Rectal smooth muscle tissue (tissue), 1 donor: ENCODE measurements around the gene GALNT5.

Source experiments
- H3K27ac ChIP-seq: one replicate; pipeline ENCODE4 v1.7.0; 2013; ENCODE audit warnings: low read depth, low read length, inconsistent platforms
- H3K27me3 ChIP-seq: one replicate; pipeline ENCODE4 v1.7.0; 2013; ENCODE audit warnings: low read length; ENCODE audit not compliant: control insufficient read depth, insufficient read depth
- H3K36me3 ChIP-seq: one replicate; pipeline ENCODE4 v1.7.0; 2013; ENCODE audit warnings: low read length; ENCODE audit not compliant: control insufficient read depth, insufficient read depth
- H3K4me1 ChIP-seq: one replicate; pipeline ENCODE4 v1.7.0; 2013; ENCODE audit warnings: low read length; ENCODE audit not compliant: control insufficient read depth, insufficient read depth
- H3K4me3 ChIP-seq: one replicate; pipeline ENCODE4 v1.7.0; 2013; ENCODE audit warnings: low read length
- H3K9ac ChIP-seq: one replicate; pipeline ENCODE4 v1.7.0; 2013; ENCODE audit warnings: low read length

The GALNT5 gene

GRCh38 chr2:157304811-157305722, 47.6 kb downstream of the GALNT5 start:
- Histone ChIP-seq H3K4me3 (no peak overlapping the region), H3K9ac (no peak overlapping the region), H3K27ac (no peak overlapping the region), H3K4me1 (no peaks in the 10 kb centered on the region), H3K27me3 (no peaks in the 10 kb centered on the region), H3K36me3 (no peaks in the 10 kb centered on the region)

- Histone ChIP-seq H3K36me3 (no peaks in the 10 kb centered on the region), H3K27ac (no peak overlapping the region), H3K4me3 (no peak overlapping the region), H3K4me1 (no peaks in the 10 kb centered on the region), H3K27me3 (no peaks in the 10 kb centered on the region), H3K9ac (no peak overlapping the region)
Observed at GRCh38 chr2:157305723-157306110, 48.2 kb downstream of the GALNT5 start.

- Histone ChIP-seq H3K9ac (no peak overlapping the region), H3K27ac (no peak overlapping the region), H3K4me1 (no peaks in the 10 kb centered on the region), H3K4me3 (no peak overlapping the region), H3K27me3 (no peaks in the 10 kb centered on the region), H3K36me3 (no peaks in the 10 kb centered on the region)
Observed at GRCh38 chr2:157307021-157307420, 49.5 kb downstream of the GALNT5 start.

- no peaks in the 10 kb centered on the region for H3K4me1 ChIP-seq
- H3K4me3 ChIP-seq, result no peak overlapping the region
- no peaks in the 10 kb centered on the region for H3K27me3 ChIP-seq
- no peak overlapping the region for H3K9ac ChIP-seq
- no peak overlapping the region for H3K27ac ChIP-seq
- H3K36me3 ChIP-seq, result no peaks in the 10 kb centered on the region
Observed at GRCh38 chr2:157309878-157310277, 52.4 kb downstream of the GALNT5 start.

GRCh38 chr2:157311706-157312105, 54.2 kb downstream of the GALNT5 start:
- Histone ChIP-seq H3K27ac (no peak overlapping the region), H3K9ac (no peak overlapping the region), H3K4me3 (no peak overlapping the region), H3K27me3 (no peaks in the 10 kb centered on the region), H3K36me3 (no peaks in the 10 kb centered on the region), H3K4me1 (no peaks in the 10 kb centered on the region)

- no peaks in the 10 kb centered on the region for H3K27me3 ChIP-seq
- H3K27ac ChIP-seq, result no peak overlapping the region
- H3K4me3 ChIP-seq, result no peak overlapping the region
- H3K9ac ChIP-seq, result no peak overlapping the region
- no peaks in the 10 kb centered on the region for H3K4me1 ChIP-seq
- no peaks in the 10 kb centered on the region for H3K36me3 ChIP-seq
Observed at GRCh38 chr2:157312866-157313486, 55.5 kb downstream of the GALNT5 start.

GRCh38 chr2:157315901-157316300, 58.4 kb downstream of the GALNT5 start:
- H3K4me1 ChIP-seq, result no peaks in the 10 kb centered on the region
- H3K27me3 ChIP-seq, result no peaks in the 10 kb centered on the region
- H3K27ac ChIP-seq, result no peak overlapping the region
- H3K36me3 ChIP-seq, result no peaks in the 10 kb centered on the region
- no peak overlapping the region for H3K4me3 ChIP-seq
- H3K9ac ChIP-seq, result no peak overlapping the region

GRCh38 chr2:157318884-157319283, 61.4 kb downstream of the GALNT5 start:
- no peaks in the 10 kb centered on the region for H3K4me1 ChIP-seq
- no peaks in the 10 kb centered on the region for H3K27me3 ChIP-seq
- H3K9ac ChIP-seq, result no peak overlapping the region
- H3K27ac ChIP-seq, result no peak overlapping the region
- H3K36me3 ChIP-seq, result no peaks in the 10 kb centered on the region
- H3K4me3 ChIP-seq, result no peak overlapping the region

- Histone ChIP-seq H3K9ac (no peak overlapping the region), H3K36me3 (no peaks in the 10 kb centered on the region), H3K27me3 (no peaks in the 10 kb centered on the region), H3K4me1 (no peaks in the 10 kb centered on the region), H3K27ac (no peak overlapping the region), H3K4me3 (no peak overlapping the region)
Observed at GRCh38 chr2:157319795-157320194, 62.3 kb downstream of the GALNT5 start.

GRCh38 chr2:157320409-157320808, 62.9 kb downstream of the GALNT5 start:
- Histone ChIP-seq H3K9ac (no peak overlapping the region), H3K27me3 (no peaks in the 10 kb centered on the region), H3K27ac (no peak overlapping the region), H3K36me3 (no peaks in the 10 kb centered on the region), H3K4me3 (no peak overlapping the region), H3K4me1 (no peaks in the 10 kb centered on the region)

GRCh38 chr2:157321466-157321865, 64.0 kb downstream of the GALNT5 start:
- Histone ChIP-seq H3K27ac (no peak overlapping the region), H3K36me3 (no peaks in the 10 kb centered on the region), H3K9ac (no peak overlapping the region), H3K4me1 (no peaks in the 10 kb centered on the region), H3K27me3 (no peaks in the 10 kb centered on the region), H3K4me3 (no peak overlapping the region)

- H3K4me3 ChIP-seq, result no peak overlapping the region
- H3K36me3 ChIP-seq, result no peaks in the 10 kb centered on the region
- no peaks in the 10 kb centered on the region for H3K4me1 ChIP-seq
- H3K9ac ChIP-seq, result no peak overlapping the region
- no peaks in the 10 kb centered on the region for H3K27me3 ChIP-seq
- no peak overlapping the region for H3K27ac ChIP-seq
Observed at GRCh38 chr2:157322432-157322831, 64.9 kb downstream of the GALNT5 start.
